ENCODE results near the gene PIK3CD.
"Not testable (repeated sequence)": the region's sequence is repeated elsewhere in the genome, so short reads cannot be mapped to it uniquely, and the experiment has no call there.

Gene PIK3CD

DNA sequence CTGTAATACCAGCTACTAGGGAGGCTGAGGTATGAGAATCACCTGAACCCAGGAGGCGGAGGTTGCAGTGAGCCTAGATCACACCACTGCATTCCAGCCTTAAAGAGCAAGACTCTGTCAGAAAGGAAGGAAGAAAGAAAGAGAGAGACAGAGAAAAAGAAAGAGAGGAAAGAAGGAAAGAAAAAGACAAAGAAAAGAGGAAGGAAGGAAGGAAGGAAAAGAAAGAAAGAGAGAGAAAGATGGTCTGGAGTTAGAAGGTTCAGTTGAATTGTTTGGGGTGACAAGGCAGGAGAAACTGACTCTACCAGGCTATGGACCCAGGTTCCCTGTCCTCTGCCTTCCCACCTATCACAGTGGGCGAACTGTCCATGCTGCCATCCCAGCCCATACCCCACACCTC, 27.4 kb upstream of the PIK3CD start:
- no peak for DNase-seq

GRCh38 chr1:9625030-9625429, 26.5 kb upstream of the PIK3CD start:
- not testable (repeated sequence) for DNase-seq

DNA sequence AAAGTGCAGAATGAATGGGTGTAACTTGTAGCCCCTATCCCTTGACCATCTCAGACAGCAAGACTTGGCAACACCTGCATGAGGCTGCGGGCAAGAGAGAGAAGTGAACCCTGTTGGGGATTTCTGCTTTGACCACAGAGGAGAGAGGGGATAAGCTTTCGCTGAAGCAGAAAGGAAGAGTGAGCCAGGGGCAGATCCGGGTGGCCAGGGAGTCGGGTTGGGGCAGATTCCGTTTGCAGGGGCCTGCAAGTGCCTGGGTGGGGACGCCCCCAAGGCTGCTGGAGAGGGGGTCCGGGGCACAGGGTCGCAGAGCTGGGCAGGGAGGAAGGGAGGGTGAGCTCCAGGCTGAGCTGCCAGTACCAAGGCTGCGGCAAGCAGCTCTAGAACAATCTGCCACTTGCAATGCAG, 25.3 kb upstream of the PIK3CD start:
- no peak for DNase-seq

GRCh38 chr1:9628541-9629444, 22.7 kb upstream of the PIK3CD start:
- DNase-seq: no peak

DNA sequence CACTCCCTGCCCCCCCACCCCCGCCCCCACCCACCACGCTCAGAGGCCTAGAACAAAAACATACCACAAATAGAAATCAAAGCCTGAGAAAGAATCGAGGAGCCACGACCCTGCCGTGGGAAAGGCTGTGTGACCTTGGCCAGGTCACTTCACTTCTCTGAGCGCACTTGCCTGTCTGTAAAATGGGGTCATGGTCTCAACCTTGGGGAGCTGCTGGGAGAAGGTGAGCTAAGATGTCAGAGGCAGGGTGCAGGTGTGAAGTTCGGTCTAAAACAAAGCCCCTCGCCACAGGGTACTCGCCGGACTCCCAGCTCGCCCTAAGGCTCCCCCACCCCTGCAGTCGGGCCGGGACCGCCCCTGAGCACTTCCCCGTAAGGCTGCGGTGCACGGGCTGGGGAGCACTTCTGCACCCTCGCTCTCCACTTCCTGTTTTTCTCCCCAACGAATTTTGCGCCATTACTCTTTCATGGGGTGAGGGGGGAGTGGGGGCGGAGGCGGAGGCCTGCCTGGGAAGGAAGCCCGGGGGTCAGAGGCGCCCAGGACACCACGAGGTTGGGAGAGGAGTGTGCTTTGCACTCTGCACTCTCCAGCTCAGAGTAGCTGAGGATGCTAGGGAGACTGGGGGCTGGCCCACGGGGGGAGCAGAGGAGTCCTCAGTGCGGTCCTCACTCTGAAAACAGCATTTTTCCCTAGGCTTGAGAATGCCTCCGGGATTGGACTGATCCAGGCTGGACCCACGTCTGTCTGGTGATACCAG, 21.9 kb upstream of the PIK3CD start:
- DNase-seq: no peak

DNA sequence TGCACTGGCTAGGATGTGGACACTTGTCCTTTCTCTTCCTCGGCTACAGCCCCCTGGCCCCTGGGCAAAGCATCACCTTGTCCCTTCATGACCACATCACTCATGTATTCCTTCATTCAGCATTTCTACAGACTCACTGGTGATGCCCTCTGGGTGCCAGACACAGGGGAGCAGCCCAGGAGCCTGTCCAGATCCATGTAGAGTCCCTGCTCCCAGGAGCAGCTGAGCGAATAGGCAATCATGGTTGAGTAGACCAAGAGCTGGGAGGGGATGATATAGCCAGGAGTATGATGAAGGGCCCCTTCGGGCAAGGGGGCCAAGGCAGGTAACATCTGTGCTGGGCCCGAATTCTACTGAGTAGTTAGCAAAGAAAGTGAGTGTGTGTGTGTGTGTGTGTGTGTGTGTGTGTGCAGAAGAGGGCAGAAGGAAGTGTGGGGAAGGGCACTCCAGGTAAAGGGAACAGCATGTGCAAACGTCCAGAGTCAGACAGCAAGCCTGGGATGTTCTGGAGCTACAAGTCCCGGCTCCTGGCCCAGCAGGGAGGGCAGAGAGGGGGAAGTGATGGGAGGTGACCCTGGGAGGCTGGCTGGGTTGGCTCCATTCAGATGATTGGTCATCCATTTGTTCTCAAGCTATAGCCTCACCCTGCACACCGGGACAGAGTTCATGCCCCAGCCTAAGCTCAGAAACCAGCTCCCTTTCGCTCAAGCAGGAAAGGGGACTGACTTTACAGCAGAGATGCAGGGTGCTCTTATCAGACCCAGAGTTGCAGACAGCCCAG, 21.0 kb upstream of the PIK3CD start:
- DNase-seq: no peak

DNA sequence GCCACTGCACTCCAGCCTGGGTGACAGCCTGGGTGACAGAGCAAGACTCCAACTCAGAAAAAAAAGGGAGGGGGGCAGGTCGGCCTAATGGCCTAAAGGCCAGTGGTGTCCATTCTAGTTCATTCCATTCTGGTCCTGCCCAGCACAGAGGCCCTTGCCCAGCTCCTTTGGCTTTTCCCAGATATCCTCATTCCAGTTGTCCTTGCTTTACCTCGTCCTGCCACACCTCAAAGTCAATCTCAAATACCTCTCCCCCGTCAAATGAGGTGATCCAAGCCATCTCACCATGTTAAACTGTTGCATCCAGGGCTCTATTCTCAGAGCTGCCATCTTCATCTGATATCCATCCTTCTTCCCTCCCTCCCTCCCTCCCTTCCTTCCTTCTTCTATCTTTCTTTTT, 19.9 kb upstream of the PIK3CD start:
- no peak for DNase-seq

DNA sequence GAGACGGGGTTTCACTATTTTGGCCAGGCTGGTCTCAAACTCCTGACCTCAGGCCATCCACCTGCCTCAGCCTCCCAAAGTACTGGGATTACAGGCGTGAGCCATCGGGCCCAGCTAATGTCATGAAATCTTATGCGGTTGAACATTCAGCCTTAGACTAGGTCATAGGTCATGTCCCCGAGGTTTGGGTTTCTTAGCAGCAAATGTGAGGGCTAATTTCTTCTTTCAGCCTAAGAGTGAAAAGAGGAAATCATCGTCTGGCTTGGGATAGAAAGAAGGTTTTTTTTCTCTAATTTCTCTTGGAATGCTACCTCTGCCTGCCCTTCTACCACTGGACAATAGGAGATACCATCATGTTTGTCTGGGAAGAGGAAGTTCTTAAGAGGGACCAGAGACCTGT, 18.0 kb upstream of the PIK3CD start:
- no peak for DNase-seq

GRCh38 chr1:9634582-9634981, 16.9 kb upstream of the PIK3CD start:
- no peak for DNase-seq

DNA sequence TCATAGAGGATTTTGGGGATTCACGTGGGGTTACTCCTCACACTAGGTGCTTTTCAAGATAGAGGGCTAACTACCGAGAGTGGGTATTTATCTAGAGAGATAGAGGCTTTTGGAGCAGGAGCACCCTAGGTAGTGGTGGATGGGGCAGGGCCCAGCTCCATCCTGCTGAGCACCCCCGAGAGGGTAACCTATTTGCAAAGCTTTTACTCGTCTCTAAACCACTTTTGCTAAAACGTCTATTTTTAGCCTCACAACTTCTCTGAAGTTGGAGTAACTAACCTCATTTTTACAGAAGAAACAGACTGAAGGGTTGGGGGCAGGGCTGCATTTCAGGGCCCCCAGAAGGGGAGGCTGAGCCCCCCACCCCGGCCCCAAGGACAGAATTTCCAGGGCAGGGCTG, 12.3 kb upstream of the PIK3CD start:
- DNase-seq: no peak

DNA sequence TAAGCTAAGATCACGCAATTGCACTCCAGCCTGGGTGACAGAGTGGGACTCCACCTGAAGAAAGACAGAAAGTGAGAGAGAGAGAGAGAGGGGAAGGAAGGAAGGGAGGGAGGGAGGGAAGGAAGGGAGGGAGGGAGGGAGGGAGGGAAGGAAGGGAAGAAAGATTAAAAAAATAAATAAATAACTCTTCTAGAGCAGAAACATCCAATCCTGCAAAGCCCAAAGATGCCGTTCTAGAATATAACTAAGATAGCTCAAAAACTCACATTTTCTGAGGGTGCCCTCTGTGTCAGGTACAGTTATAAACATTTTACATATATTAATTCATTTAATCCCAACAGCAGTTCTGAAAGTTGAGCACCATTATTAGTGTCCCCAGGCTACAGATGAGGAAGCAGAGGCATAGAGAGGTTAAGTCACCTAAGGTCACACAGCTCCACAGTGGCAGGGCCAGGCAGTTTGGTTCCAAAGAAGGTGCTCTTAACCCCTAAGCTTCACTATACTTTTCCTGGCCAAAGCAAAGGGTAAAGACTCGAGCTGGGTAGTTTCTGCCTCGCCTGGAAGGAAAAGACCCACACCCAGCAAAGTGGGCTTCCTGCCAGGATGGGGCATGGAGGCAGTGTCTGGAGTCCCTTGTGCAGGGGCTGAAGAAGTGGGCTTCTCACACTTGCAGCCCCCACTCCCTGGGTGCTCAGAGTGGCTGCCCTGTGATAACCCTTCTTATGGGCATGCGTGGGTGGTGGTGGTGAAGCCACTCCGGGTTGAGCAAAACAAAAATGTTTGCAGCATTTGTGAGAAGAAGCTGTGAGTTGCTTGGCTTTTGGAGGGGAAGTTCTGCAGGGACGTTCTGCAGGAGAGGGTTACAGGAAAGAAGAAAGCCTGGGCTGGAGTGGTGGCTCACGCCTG, 7.9 kb upstream of the PIK3CD start:
- no peak for DNase-seq

- no peak for DNase-seq
Measured at GRCh38 chr1:9646037-9646436, 5.5 kb upstream of the PIK3CD start.

DNA sequence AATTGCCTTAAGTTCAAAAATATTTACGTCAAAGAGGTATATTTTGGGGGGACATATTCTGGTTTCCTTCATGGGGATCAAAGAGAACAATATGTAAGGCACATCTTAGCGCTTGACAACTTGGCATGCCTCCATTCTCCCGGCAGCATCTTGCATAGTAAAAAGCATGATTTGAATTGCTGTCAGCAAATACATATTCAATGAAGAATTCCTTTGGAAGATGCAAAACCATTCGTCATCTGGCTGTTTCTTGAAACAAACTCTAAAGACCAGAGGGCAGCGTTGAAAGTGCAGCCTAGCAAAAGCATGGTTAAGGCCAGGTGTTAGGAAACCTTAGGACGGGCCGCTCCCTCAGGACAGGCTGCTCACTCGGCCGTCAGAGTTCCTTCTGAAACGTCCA, 3.4 kb upstream of the PIK3CD start:
- DNase-seq: no peak

- DNase-seq: no peak
Measured at GRCh38 chr1:9649769-9650168, 1.8 kb upstream of the PIK3CD start.

GRCh38 chr1:9651220-9651564, 339 bp upstream of the PIK3CD start:
- no peak for DNase-seq

- DNase-seq: no peak
Measured at GRCh38 chr1:9652379-9653209, 1.1 kb downstream of the PIK3CD start.

GRCh38 chr1:9653210-9653490, 1.6 kb downstream of the PIK3CD start:
- no peak for DNase-seq

GRCh38 chr1:9653491-9654050, 2.0 kb downstream of the PIK3CD start:
- no peak for DNase-seq

DNA sequence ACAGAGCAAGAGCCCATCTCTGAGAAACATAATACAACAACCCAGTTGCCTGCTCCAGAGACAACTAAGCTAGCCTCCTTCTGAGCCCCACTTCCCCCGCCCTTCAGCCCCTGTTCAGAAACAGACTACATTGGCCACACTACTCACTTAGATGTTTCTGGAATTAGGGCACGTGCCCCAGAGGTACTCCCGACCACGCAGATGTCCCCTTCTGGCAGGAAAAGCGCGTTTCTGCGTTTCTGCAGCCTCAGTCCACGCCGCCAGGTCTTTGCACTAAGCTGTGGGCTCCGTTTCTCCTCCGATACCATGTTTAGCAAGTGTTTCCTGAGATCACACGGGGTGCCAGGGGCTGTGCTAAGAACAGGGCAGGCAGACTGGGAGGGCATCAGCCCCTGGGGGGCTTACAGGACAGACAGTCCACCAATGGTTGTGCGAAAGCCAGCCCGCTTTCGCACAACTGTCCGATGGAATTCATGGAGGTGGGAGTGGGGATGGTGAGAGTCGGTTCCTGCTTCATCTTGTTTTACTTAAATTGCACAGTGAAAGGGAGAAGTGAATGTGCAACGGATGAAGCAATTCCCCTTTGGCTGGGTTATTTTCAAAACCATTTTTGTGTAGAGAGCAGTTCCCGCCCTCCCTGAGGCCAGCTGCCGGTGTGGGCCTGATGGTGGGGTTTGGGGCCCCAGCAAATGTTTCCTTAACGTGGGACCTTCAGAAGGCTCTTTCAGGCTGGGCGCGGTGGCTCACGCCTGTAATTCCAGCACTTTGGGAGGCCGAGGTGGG, 2.7 kb downstream of the PIK3CD start:
- DNase-seq: no peak
